HEK293T (cell line): Measurements from ENCODE around the gene ELK3.

Experiments used
- ARNT ChIP-seq: fragments of 450-650 bp; IDR thresholded peaks from 2 replicates; pipeline ENCODE4 v1.6.1; 2017; ENCODE audit warnings: mild to moderate bottlenecking
- BHLHE40 ChIP-seq: fragments of 450-650 bp; IDR thresholded peaks from 2 replicates; pipeline ENCODE4 v1.6.1; 2016; ENCODE audit warnings: mild to moderate bottlenecking, moderate library complexity, borderline replicate concordance
- CTBP1 ChIP-seq: fragments of 450-650 bp; IDR thresholded peaks from 2 replicates; pipeline ENCODE4 v1.6.1; 2016; ENCODE audit warnings: borderline replicate concordance
- ELF4 ChIP-seq: fragments of 450-650 bp; IDR thresholded peaks from 2 replicates; pipeline ENCODE4 v1.6.1; 2017; ENCODE audit warnings: antibody characterized with exemption
- FOXA1 ChIP-seq: fragments of 450-650 bp; IDR thresholded peaks from 2 replicates; pipeline ENCODE4 v1.6.1; 2016; ENCODE audit warnings: mild to moderate bottlenecking
- FOXK2 ChIP-seq: fragments of 450-650 bp; IDR thresholded peaks from 2 replicates; pipeline ENCODE4 v1.6.1; 2016; ENCODE audit warnings: mild to moderate bottlenecking
- FOXM1 ChIP-seq: fragments of 450-650 bp; IDR thresholded peaks from 2 replicates; pipeline ENCODE4 v1.6.1; 2017; ENCODE audit warnings: mild to moderate bottlenecking, borderline replicate concordance
- HDGF ChIP-seq: fragments of 450-650 bp; IDR thresholded peaks from 2 replicates; pipeline ENCODE4 v1.6.1; 2017; ENCODE audit warnings: antibody characterized with exemption, borderline replicate concordance
- L3MBTL2 ChIP-seq: fragments of 450-650 bp; conservative IDR thresholded peaks from 2 replicates; pipeline ENCODE4 v1.6.1; 2016; ENCODE audit warnings: mild to moderate bottlenecking
- LEF1 ChIP-seq: fragments of 450-650 bp; IDR thresholded peaks from 2 replicates; pipeline ENCODE4 v1.6.1; 2017; ENCODE audit warnings: mild to moderate bottlenecking, borderline replicate concordance
- NFRKB ChIP-seq: fragments of 450-650 bp; IDR thresholded peaks from 2 replicates; pipeline ENCODE4 v1.6.1; 2016; ENCODE audit warnings: mild to moderate bottlenecking, moderate library complexity
- PKNOX1 ChIP-seq: fragments of 450-650 bp; IDR thresholded peaks from 2 replicates; pipeline ENCODE4 v1.6.1; 2016
- SP1 ChIP-seq: fragments of 450-650 bp; IDR thresholded peaks from 2 replicates; pipeline ENCODE4 v1.6.1; 2017
- ZNF384 ChIP-seq: fragments of 450-650 bp; IDR thresholded peaks from 2 replicates; pipeline ENCODE4 v1.6.1; 2016

- TF ChIP-seq FOXM1 = no peak
- no peak for TF ChIP-seq HDGF
- no peak for TF ChIP-seq PKNOX1
- no peak for TF ChIP-seq FOXA1
- TF ChIP-seq NFRKB = no peak
- no peak for TF ChIP-seq L3MBTL2
- no peak for TF ChIP-seq ELF4
- TF ChIP-seq ZNF384 = no peak
- TF ChIP-seq BHLHE40 = no peak
- TF ChIP-seq SP1 = no peak
- TF ChIP-seq FOXK2 = no peak
- TF ChIP-seq LEF1 = no peak
- TF ChIP-seq ARNT = no peak
- TF ChIP-seq CTBP1 = no peak
Observed at GRCh38 chr12:96310067-96310466, 115.9 kb downstream of the ELK3 start.
